Calu3 (cell line): Measurements from ENCODE around the gene NAT9. TPM values are rescaled to one million over a fixed set of nuclear protein-coding genes. Genes with fewer than 3 reads are reported as not detected.
A peak's percentile ranks its signal among the peaks of the same experiment; 100 is the strongest.

Experiments used
- BruUV-seq: library from RNA; stranded (reverse); fragments of 400-500 nt; replicated peaks from 2 replicates; lab custom pipeline; 2021; lab: Mats Ljungman, UMichigan
- CTCF ChIA-PET: fragments of 300-600 bp; sonication (Branson Sonifier 250); formaldehyde crosslinking; loops from one replicate; lab custom pipeline; 2022; ENCODE audit warnings: antibody characterized with exemption; lab: Charles Lee
- DNase-seq: peaks from one replicate; pipeline ENCODE4 v3.0.0; 2022
- H3K27ac Mint-ChIP-seq: one replicate; pipeline ENCODE4 v1.8.0; 2022; ENCODE audit warnings: mixed read lengths; ENCODE audit not compliant: unreplicated experiment
- H3K27me3 Mint-ChIP-seq: one replicate; pipeline ENCODE4 v1.8.0; 2022; ENCODE audit warnings: mixed read lengths; ENCODE audit not compliant: unreplicated experiment
- H3K36me3 Mint-ChIP-seq: one replicate; pipeline ENCODE4 v1.8.0; 2022; ENCODE audit warnings: mild to moderate bottlenecking, moderate library complexity, mixed read lengths; ENCODE audit not compliant: insufficient read depth, unreplicated experiment
- H3K4me1 Mint-ChIP-seq: one replicate; pipeline ENCODE4 v1.8.0; 2022; ENCODE audit warnings: mild to moderate bottlenecking, low read depth, mixed read lengths; ENCODE audit not compliant: unreplicated experiment
- H3K4me3 Mint-ChIP-seq: one replicate; pipeline ENCODE4 v1.8.0; 2022; ENCODE audit warnings: mild to moderate bottlenecking, low read depth, moderate library complexity, mixed read lengths; ENCODE audit not compliant: unreplicated experiment
- H3K9me3 Mint-ChIP-seq: one replicate; pipeline ENCODE4 v1.8.0; 2022; ENCODE audit warnings: low read depth, mixed read lengths; ENCODE audit not compliant: unreplicated experiment
- CTCF ChIP-seq: fragments of 200-600 bp; IDR thresholded peaks from one replicate; pipeline ENCODE4 v1.8.0; 2022; ENCODE audit warnings: antibody characterized with exemption; ENCODE audit not compliant: unreplicated experiment
- intact Hi-C: fragments of 100-400 bp; cut with micrococcal nuclease; formaldehyde crosslinking; loops from one replicate; pipeline ENCODE4 v1.10.0; 2022; ENCODE audit not compliant: unreplicated experiment
- total RNA-seq: library from RNA; stranded (reverse); gene quantifications from 2 replicates; pipeline ENCODE4 v1.2.3, GENCODE V29; 2022

The NAT9 gene
- total RNA-seq, 1 experiment from 2014 or later = 66.5 TPM

- DNase-seq = no peak
- no peak overlapping the region for H3K4me3 Mint-ChIP-seq
- no peak for TF ChIP-seq CTCF
- intact Hi-C loops = loop anchor here (5.0 kb wide), 1 partner anchor 35 kb away; no protein-coding TSS in a partner anchor
- no peaks in the 10 kb centered on the region for H3K9me3 Mint-ChIP-seq
- BruUV-seq = no TSS peak
- peaks cover 45% of the 10 kb centered on the region for H3K36me3 Mint-ChIP-seq
- H3K4me1 Mint-ChIP-seq = peaks cover 25% of the 10 kb centered on the region
- H3K27me3 Mint-ChIP-seq = peaks cover 22% of the 10 kb centered on the region
- H3K27ac Mint-ChIP-seq = no peak overlapping the region
- CTCF ChIA-PET = interaction anchor here (0.7 to 3.8 kb wide), 4 partner anchors 13 to 1183 kb away, joined by 3 to 38 read pairs (median 14); no protein-coding TSS in a partner anchor
Observed at GRCh38 chr17:74746922-74747321, 29.2 kb downstream of the NAT9 start.

GRCh38 chr17:74746376-74746775, 29.8 kb downstream of the NAT9 start:
- Mint-ChIP-seq H3K9me3 (no peaks in the 10 kb centered on the region), H3K27ac (no peak overlapping the region), H3K36me3 (peaks cover 42% of the 10 kb centered on the region), H3K4me3 (no peak overlapping the region), H3K27me3 (peaks cover 28% of the 10 kb centered on the region), H3K4me1 (peaks cover 20% of the 10 kb centered on the region)
- no peak for DNase-seq
- no peak for TF ChIP-seq CTCF
- no TSS peak for BruUV-seq
- intact Hi-C loops = loop anchor here (5.0 kb wide), 1 partner anchor 36 kb away; no protein-coding TSS in a partner anchor
- CTCF ChIA-PET = interaction anchor here (0.7 to 3.8 kb wide), 4 partner anchors 13 to 89 kb away, joined by 3 to 38 read pairs (median 20); no protein-coding TSS in a partner anchor

GRCh38 chr17:74745548-74746177, 30.5 kb downstream of the NAT9 start:
- no TSS peak for BruUV-seq
- no peaks in the 10 kb centered on the region for H3K9me3 Mint-ChIP-seq
- H3K4me3 Mint-ChIP-seq = no peak overlapping the region
- no peak for TF ChIP-seq CTCF
- peaks cover 35% of the 10 kb centered on the region for H3K36me3 Mint-ChIP-seq
- CTCF ChIA-PET = interaction anchor here (0.6 to 3.8 kb wide), 9 partner anchors 14 to 117 kb away, joined by 3 to 38 read pairs (median 7); partner anchors contain the start of gene NAT9
- no peak overlapping the region for H3K27ac Mint-ChIP-seq
- H3K27me3 Mint-ChIP-seq = peaks cover 35% of the 10 kb centered on the region
- intact Hi-C loops = loop anchor here (5.0 kb wide), 1 partner anchor 37 kb away; no protein-coding TSS in a partner anchor
- DNase-seq = no peak
- H3K4me1 Mint-ChIP-seq = peaks cover 14% of the 10 kb centered on the region

DNA sequence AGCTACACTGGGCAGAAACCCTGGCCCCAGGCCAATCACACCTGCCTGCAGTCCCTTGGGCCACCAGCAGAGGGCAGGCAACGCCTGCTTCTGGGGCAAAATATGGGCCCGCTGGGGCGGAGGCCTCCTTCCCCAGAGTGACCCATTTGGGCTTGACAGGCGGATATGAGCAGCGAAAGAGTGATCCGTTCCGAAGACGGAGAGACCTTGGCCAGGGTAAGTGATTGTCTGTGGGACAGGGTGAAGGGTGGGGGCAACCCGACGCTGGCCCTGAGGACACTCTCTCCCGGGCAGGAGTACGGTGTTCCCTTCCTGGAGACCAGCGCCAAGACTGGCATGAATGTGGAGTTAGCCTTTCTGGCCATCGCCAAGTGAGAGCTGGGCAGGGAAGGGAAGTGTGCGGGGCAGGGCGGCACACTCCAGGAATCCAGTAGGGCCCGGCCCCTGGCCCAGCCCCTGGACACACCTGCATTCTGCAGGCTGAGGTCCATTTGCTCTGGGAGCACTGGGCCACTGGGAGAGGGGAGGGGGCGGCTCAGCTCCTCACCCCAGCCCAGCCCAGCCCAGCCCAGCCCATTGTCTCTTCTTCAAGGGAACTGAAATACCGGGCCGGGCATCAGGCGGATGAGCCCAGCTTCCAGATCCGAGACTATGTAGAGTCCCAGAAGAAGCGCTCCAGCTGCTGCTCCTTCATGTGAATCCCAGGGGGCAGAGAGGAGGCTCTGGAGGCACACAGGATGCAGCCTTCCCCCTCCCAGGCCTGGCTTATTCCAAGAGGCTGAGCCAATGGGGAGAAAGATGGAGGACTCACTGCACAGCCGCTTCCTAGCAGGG, 31.2 kb downstream of the NAT9 start:
- DNase-seq = peak; percentile 95
- TF ChIP-seq CTCF = peak; percentile 98
- Mint-ChIP-seq H3K4me1 (peaks cover 14% of the 10 kb centered on the region), H3K27me3 (peaks cover 42% of the 10 kb centered on the region), H3K36me3 (peaks cover 28% of the 10 kb centered on the region), H3K4me3 (peak overlapping the region; percentile 6), H3K9me3 (no peaks in the 10 kb centered on the region), H3K27ac (no peak overlapping the region)
- CTCF ChIA-PET = interaction anchor here (0.6 to 3.8 kb wide), 13 partner anchors 13 to 835 kb away, joined by 3 to 38 read pairs (median 6); partner anchors contain the start of gene NAT9
- no TSS peak for BruUV-seq
- intact Hi-C loops = loop anchor here (1.0 to 5.0 kb wide), 2 partner anchors 25 to 37 kb away; no protein-coding TSS in a partner anchor
